OCI-LY7 (cell line): ENCODE data around the gene SPANXN3. TPM values are rescaled to one million over a fixed set of nuclear protein-coding genes. Genes with fewer than 3 reads are reported as not detected.

Experiments used
- BruUV-seq: library from RNA; stranded (reverse); fragments of 400-500 nt; replicated peaks from 2 replicates; lab custom pipeline; 2021; lab: Mats Ljungman, UMichigan
- CTCF ChIA-PET: fragments of 300-600 bp; sonication (Branson Sonifier 250); formaldehyde crosslinking; loops from one replicate; lab custom pipeline; 2022; ENCODE audit warnings: antibody characterized with exemption; ENCODE audit not compliant: unreplicated experiment; lab: Charles Lee
- POLR2A ChIA-PET: fragments of 300-600 bp; sonication (Branson Sonifier 250); formaldehyde crosslinking; loops from one replicate; lab custom pipeline; 2022; ENCODE audit warnings: antibody characterized with exemption; lab: Charles Lee
- DNase-seq: peaks from one replicate; pipeline ENCODE4 v3.0.0-alpha.2; 2015; ENCODE audit warnings: low spot score
- H2AFZ ChIP-seq: fragments of 200-600 bp; sonication (generic), shearing (Covaris generic); 2 replicates; pipeline ENCODE4 v1.6.1; 2014; ENCODE audit warnings: mild to moderate bottlenecking, antibody characterized with exemption, low read length, moderate library complexity
- H3K27ac ChIP-seq: fragments of 200-600 bp; sonication (generic); 2 replicates; pipeline ENCODE4 v1.5.1; 2014; ENCODE audit warnings: mixed run types, low read depth, mild to moderate bottlenecking, moderate library complexity, low read length, inconsistent platforms; ENCODE audit not compliant: poor library complexity, severe bottlenecking
- H3K36me3 ChIP-seq: fragments of 200-600 bp; sonication (generic); 2 replicates; pipeline ENCODE4 v1.6.1; 2014; ENCODE audit warnings: mild to moderate bottlenecking, antibody characterized with exemption, low read length, moderate library complexity, mixed read lengths; ENCODE audit not compliant: insufficient read depth
- H3K4me1 ChIP-seq: fragments of 200-600 bp; sonication (generic); 2 replicates; pipeline ENCODE4 v1.5.1; 2014; ENCODE audit warnings: mild to moderate bottlenecking, low read length; ENCODE audit not compliant: insufficient read depth, poor library complexity, severe bottlenecking
- H3K4me2 ChIP-seq: fragments of 200-600 bp; sonication (generic); 2 replicates; pipeline ENCODE4 v1.6.1; 2014; ENCODE audit warnings: mild to moderate bottlenecking, low read length
- H3K4me3 ChIP-seq: fragments of 200-600 bp; sonication (generic); 2 replicates; pipeline ENCODE4 v1.5.1; 2014; ENCODE audit warnings: mild to moderate bottlenecking, low read depth, low read length; ENCODE audit not compliant: poor library complexity, severe bottlenecking
- H3K79me2 ChIP-seq: fragments of 200-600 bp; sonication (generic); 2 replicates; pipeline ENCODE4 v1.6.1; 2016; ENCODE audit warnings: low read depth, mild to moderate bottlenecking, low read length, moderate library complexity, mixed read lengths; ENCODE audit not compliant: insufficient read depth
- H3K9me2 ChIP-seq: fragments of 200-600 bp; sonication (generic); 2 replicates; pipeline ENCODE4 v1.6.1; 2016; ENCODE audit warnings: mild to moderate bottlenecking, low read length, mixed read lengths; ENCODE audit not compliant: insufficient read depth
- H3K9me3 ChIP-seq: fragments of 200-600 bp; sonication (generic); 2 replicates; pipeline ENCODE4 v1.6.1; 2014; ENCODE audit warnings: mild to moderate bottlenecking, mixed run types, low read length, mixed read lengths
- H4K20me1 ChIP-seq: fragments of 200-600 bp; sonication (generic); 2 replicates; pipeline ENCODE4 v1.6.1; 2014; ENCODE audit warnings: mild to moderate bottlenecking, antibody characterized with exemption, low read length, moderate library complexity, mixed read lengths; ENCODE audit not compliant: insufficient read depth
- CTCF ChIP-seq: fragments of 200-600 bp; sonication (generic); conservative IDR thresholded peaks from 2 replicates; pipeline ENCODE4 v1.5.1; 2014; ENCODE audit warnings: mild to moderate bottlenecking, antibody characterized with exemption, low read length, moderate library complexity, mixed read lengths
- EZH2phosphoT487 ChIP-seq: fragments of 200-600 bp; sonication (generic); IDR thresholded peaks from 2 replicates; pipeline ENCODE4 v1.6.1; 2018; ENCODE audit warnings: low read depth, borderline replicate concordance, mild to moderate bottlenecking, mixed run types, antibody characterized with exemption, low read length, moderate library complexity, mixed read lengths
- intact Hi-C: fragments of 100-400 bp; cut with micrococcal nuclease; formaldehyde crosslinking; loops from one replicate; pipeline ENCODE4 v1.10.0; 2022; ENCODE audit not compliant: unreplicated experiment
- total RNA-seq, 2 experiments: library from RNA; depleted of rRNA in 1 of 2; stranded (reverse); fragments of >200 nt in 1 of 2; shearing (Covaris generic) in 1 of 2; gene quantifications; 2 replicates each; pipeline ENCODE4 v1.2.3, GENCODE V29; 2014 to 2022

Gene SPANXN3
- total RNA-seq, 2 experiments from 2014 or later = not detected

DNA sequence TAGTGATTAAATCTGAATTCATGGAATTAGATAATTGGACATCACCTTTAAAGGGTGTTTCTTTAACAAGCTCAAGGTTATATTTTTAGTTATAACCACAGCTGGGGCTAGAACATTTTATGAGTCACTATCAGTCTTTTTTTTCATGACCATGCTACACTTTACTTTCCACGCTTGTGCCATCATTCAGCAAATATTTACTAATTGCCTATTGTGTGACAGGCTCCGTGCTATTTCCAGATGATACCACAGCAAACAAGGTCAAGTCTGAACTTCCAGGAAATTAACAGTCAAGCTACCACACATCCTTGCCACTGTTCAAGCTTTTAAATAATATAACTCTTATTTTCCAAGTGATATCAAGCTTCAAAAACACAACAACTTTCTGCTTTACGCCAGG lies 16.5 kb downstream of the SPANXN3 start:
- BruUV-seq = no TSS peak
- no peak overlapping the region for H3K27ac ChIP-seq
- POLR2A ChIA-PET = no interaction called here
- no peak overlapping the region for H2AFZ ChIP-seq
- no peaks in the 10 kb centered on the region for H3K9me2 ChIP-seq
- TF ChIP-seq CTCF (no peak), EZH2phosphoT487 (no peak)
- H3K36me3 ChIP-seq = no peaks in the 10 kb centered on the region
- H3K4me1 ChIP-seq = no peaks in the 10 kb centered on the region
- CTCF ChIA-PET = no interaction called here
- no peaks in the 10 kb centered on the region for H4K20me1 ChIP-seq
- H3K4me2 ChIP-seq = no peak overlapping the region
- intact Hi-C loops = no loop called here
- no peaks in the 10 kb centered on the region for H3K9me3 ChIP-seq
- H3K79me2 ChIP-seq = no peaks in the 10 kb centered on the region
- H3K4me3 ChIP-seq = no peak overlapping the region
- DNase-seq = no peak

- DNase-seq = no peak
- no peaks in the 10 kb centered on the region for H3K36me3 ChIP-seq
- H3K27ac ChIP-seq = no peak overlapping the region
- H3K4me2 ChIP-seq = no peak overlapping the region
- no peak overlapping the region for H3K4me3 ChIP-seq
- ChIA-PET CTCF (no interaction called here), POLR2A (interaction anchor here (0.7 kb wide), 1 partner anchor 122 kb away, joined by 3 read pairs; no protein-coding TSS in a partner anchor)
- no peaks in the 10 kb centered on the region for H3K9me2 ChIP-seq
- H4K20me1 ChIP-seq = no peaks in the 10 kb centered on the region
- H3K79me2 ChIP-seq = no peaks in the 10 kb centered on the region
- no peaks in the 10 kb centered on the region for H3K9me3 ChIP-seq
- no TSS peak for BruUV-seq
- no peaks in the 10 kb centered on the region for H3K4me1 ChIP-seq
- H2AFZ ChIP-seq = no peak overlapping the region
- intact Hi-C loops = no loop called here
- TF ChIP-seq EZH2phosphoT487 (no peak), CTCF (no peak)
Measured at GRCh38 chrX:143486105-143486504, 31.2 kb downstream of the SPANXN3 start.

DNA sequence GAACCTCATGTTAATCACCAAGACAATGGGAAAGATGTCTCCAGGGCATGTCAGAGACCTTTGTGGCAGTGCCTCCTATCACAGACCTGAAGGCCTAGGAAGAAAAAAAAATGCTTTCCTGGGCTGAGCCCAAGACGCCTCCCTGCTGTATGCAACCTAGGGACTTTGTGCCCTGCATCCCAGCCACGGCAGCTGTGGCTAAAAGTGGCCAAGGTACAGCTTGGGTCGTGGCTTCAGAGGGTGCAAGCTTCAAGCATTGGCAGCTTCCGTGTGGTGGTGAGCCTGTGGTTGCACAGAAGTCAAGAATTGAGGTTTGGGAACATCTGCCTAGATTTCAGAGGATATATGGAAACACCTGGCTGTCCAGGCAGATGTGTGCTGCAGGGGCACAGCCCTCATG lies 40.5 kb downstream of the SPANXN3 start:
- TF ChIP-seq CTCF (no peak), EZH2phosphoT487 (no peak)
- no peaks in the 10 kb centered on the region for H3K9me2 ChIP-seq
- no peak overlapping the region for H3K4me2 ChIP-seq
- H2AFZ ChIP-seq = no peak overlapping the region
- CTCF ChIA-PET = no interaction called here
- no peaks in the 10 kb centered on the region for H3K79me2 ChIP-seq
- no peaks in the 10 kb centered on the region for H3K36me3 ChIP-seq
- intact Hi-C loops = no loop called here
- no peak overlapping the region for H3K4me3 ChIP-seq
- no peak for DNase-seq
- H3K9me3 ChIP-seq = no peaks in the 10 kb centered on the region
- H4K20me1 ChIP-seq = no peaks in the 10 kb centered on the region
- BruUV-seq = no TSS peak
- POLR2A ChIA-PET = no interaction called here
- no peak overlapping the region for H3K27ac ChIP-seq
- no peaks in the 10 kb centered on the region for H3K4me1 ChIP-seq
